ENCODE results near the gene CEP68. TPM values are rescaled to one million over a fixed set of nuclear protein-coding genes. Genes with fewer than 3 reads are reported as not detected.

Gene CEP68
- total RNA-seq, 1 donor from 2014 or later, result 12.6 TPM

GRCh38 chr2:65112633-65113032 lies 56.4 kb downstream of the CEP68 start:
- ATAC-seq, result no peak
- Histone ChIP-seq H3K36me3 (peaks cover 8% of the 10 kb centered on the region), H3K4me1 (peaks cover 55% of the 10 kb centered on the region), H3K27ac (no peak overlapping the region), H3K4me3 (no peak overlapping the region), H3K9me3 (no peaks in the 10 kb centered on the region), H3K27me3 (ENCODE audit: low read depth) (no peaks in the 10 kb centered on the region)
- no peak for DNase-seq
- intact Hi-C loops (cut with DNase I), result no loop called here
- TF ChIP-seq CTCF (IDR thresholded peaks at IDR 0.05), result no peak

DNA sequence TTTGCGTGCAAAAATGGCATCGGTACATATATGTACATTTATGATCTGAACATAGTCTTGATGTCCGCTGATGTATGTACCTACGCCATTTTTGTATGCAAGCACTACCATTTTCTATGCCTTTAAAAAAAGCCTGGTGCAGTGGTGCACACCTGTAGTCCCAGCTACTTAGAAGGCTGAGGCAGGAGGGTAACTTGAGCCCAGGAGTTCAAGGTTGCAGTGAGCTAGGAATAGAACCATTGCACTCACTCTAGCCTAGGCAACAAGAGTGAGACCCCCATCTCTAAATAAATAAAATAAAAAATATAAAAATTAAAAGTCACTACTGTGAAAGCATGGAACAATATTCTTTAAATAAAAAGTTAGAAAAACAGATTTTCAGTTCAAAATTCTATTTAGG lies 57.0 kb downstream of the CEP68 start:
- Histone ChIP-seq H3K36me3 (peaks cover 5% of the 10 kb centered on the region), H3K4me1 (peaks cover 59% of the 10 kb centered on the region), H3K27me3 (ENCODE audit: low read depth) (no peaks in the 10 kb centered on the region), H3K27ac (no peak overlapping the region), H3K9me3 (no peaks in the 10 kb centered on the region), H3K4me3 (no peak overlapping the region)
- intact Hi-C loops (cut with DNase I), result no loop called here
- DNase-seq, result no peak
- no peak for ATAC-seq
- no peak for TF ChIP-seq CTCF (IDR thresholded peaks at IDR 0.05)

DNA sequence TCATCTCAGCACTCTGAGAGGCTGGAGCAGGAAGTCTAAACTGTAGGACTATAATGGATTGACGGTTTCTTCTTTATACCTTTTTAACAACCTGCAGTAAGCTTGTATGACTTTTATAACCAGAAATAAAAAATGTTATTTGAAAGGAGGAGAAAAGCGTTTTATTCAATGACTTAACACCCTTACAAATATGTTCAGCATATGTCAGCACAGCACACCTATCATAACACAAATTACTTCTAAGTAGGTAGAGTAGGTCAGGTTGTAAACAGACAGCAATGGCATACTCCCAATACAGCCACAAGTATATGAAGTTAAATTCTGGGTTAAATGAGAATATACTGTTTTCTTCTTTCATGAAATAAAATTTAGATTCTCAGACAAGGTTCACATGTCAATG lies 57.6 kb downstream of the CEP68 start:
- no peaks in the 10 kb centered on the region for H3K36me3 ChIP-seq
- no peak for ATAC-seq
- no peaks in the 10 kb centered on the region for H3K27me3 ChIP-seq (ENCODE audit: low read depth)
- H3K9me3 ChIP-seq, result no peaks in the 10 kb centered on the region
- H3K27ac ChIP-seq, result no peak overlapping the region
- no peak for DNase-seq
- TF ChIP-seq CTCF (IDR thresholded peaks at IDR 0.05), result no peak
- intact Hi-C loops (cut with DNase I), result no loop called here
- H3K4me3 ChIP-seq, result no peak overlapping the region
- peaks cover 59% of the 10 kb centered on the region for H3K4me1 ChIP-seq

- ATAC-seq, result no peak
- intact Hi-C loops (cut with DNase I), result no loop called here
- TF ChIP-seq CTCF (IDR thresholded peaks at IDR 0.05), result no peak
- H3K4me1 ChIP-seq, result peaks cover 65% of the 10 kb centered on the region
- no peaks in the 10 kb centered on the region for H3K36me3 ChIP-seq
- H3K27ac ChIP-seq, result no peak overlapping the region
- DNase-seq, result no peak
- no peak overlapping the region for H3K4me3 ChIP-seq
- H3K27me3 ChIP-seq (ENCODE audit: low read depth), result no peaks in the 10 kb centered on the region
- H3K9me3 ChIP-seq, result no peaks in the 10 kb centered on the region
Measured at GRCh38 chr2:65114921-65115320, 58.7 kb downstream of the CEP68 start.

DNA sequence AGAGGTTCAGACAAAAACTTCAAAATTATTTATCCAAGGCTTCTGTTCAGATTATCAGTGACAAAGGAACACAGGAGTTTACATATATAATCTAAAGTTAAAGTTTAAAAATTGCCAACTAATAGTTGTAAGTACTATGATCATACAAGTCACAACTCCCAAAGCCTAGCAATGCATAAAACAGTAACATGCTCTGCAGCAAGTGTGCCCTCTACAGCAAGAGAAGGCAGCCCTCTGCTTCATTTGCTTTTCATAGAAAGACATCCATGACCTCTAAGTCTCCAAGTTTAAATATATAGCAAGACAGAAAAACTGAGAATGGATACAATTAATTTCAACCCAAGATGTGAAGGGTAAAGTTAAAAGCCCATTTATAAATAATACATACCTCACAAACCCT lies 60.4 kb downstream of the CEP68 start:
- no peaks in the 10 kb centered on the region for H3K27me3 ChIP-seq (ENCODE audit: low read depth)
- H3K9me3 ChIP-seq, result no peaks in the 10 kb centered on the region
- no peak overlapping the region for H3K4me3 ChIP-seq
- H3K27ac ChIP-seq, result no peak overlapping the region
- DNase-seq (no peak), ATAC-seq (no peak)
- no peak for TF ChIP-seq CTCF (IDR thresholded peaks at IDR 0.05)
- no peaks in the 10 kb centered on the region for H3K36me3 ChIP-seq
- intact Hi-C loops (cut with DNase I), result no loop called here
- peaks cover 83% of the 10 kb centered on the region for H3K4me1 ChIP-seq

All from lower lobe of right lung (tissue), 2 donors.